Heart right ventricle (tissue), 16 donors: Measurements from ENCODE around the gene THSD4. TPM values are rescaled to one million over a fixed set of nuclear protein-coding genes. Genes with fewer than 3 reads are reported as not detected.

Experiments
- ATAC-seq, 8 donors: fragments of 200-7000 bp; cut with Tn5 transposase; one replicate each; pipeline ENCODE4 v1.9.1; 2020; ENCODE audit warnings: mild to moderate bottlenecking in 8 of 8, moderate library complexity in 8 of 8, moderate number of reproducible peaks in 1 of 8
- DNase-seq, 2 donors: peaks; one replicate each; pipeline ENCODE4 v3.0.0-alpha.2; 2020
- H3K27ac ChIP-seq, 10 donors: fragments of 200-600 bp; sonication (generic) in 2 of 10; one replicate each; pipeline versions ENCODE4 v1.5.0 to v1.8.0; 2020 to 2022; ENCODE audit warnings: mild to moderate bottlenecking in 3 of 10
- H3K27me3 ChIP-seq, 7 donors: fragments of 200-600 bp; one replicate each; pipeline ENCODE4 v1.8.0; 2021 to 2022; ENCODE audit warnings: mild to moderate bottlenecking in 2 of 7
- H3K36me3 ChIP-seq, 9 donors: fragments of 200-600 bp; sonication (generic) in 1 of 9; one replicate each; pipeline versions ENCODE4 v1.5.0 to v1.8.0; 2020 to 2022; ENCODE audit warnings: mild to moderate bottlenecking in 2 of 9
- H3K4me1 ChIP-seq, 9 donors: fragments of 200-600 bp; sonication (generic) in 1 of 9; one replicate each; pipeline versions ENCODE4 v1.5.0 to v1.8.0; 2020 to 2022; ENCODE audit warnings: mild to moderate bottlenecking in 4 of 9
- H3K4me3 ChIP-seq, 10 donors: fragments of 200-600 bp; sonication (generic) in 2 of 10; one replicate each; pipeline versions ENCODE4 v1.5.0 to v1.8.0; 2020 to 2022; ENCODE audit warnings: mild to moderate bottlenecking in 7 of 10, moderate library complexity in 2 of 10
- H3K9me3 ChIP-seq, 11 donors: fragments of 200-600 bp in 10 of 11; sonication (generic) in 2 of 11; one replicate each; pipeline versions ENCODE4 v1.5.0 to v1.8.0; 2013 to 2022; ENCODE audit warnings: mild to moderate bottlenecking in 2 of 11, control low read depth in 1 of 11, moderate library complexity in 1 of 11
- WGBS, 2 donors: extraction: QIAGEN DNeasy Blood & Tissue Kit; methylation state at CpG; one replicate each; pipeline ENCODE4 v1.1.7; 2013; ENCODE audit warnings: inconsistent platforms in 1 of 2; 5-methylcytosine and 5-hydroxymethylcytosine counted together
- intact Hi-C, 10 donors: fragments of 100-400 bp; cut with DNase I; formaldehyde crosslinking; loops; one replicate each; pipeline versions ENCODE4 v1.11.1 to v1.14.2; 2022
- polyA plus RNA-seq, 2 donors: library from polyadenylated mRNA; stranded (reverse); fragments of 200-250 nt; gene quantifications; one replicate each; pipeline ENCODE4 v1.2.3, GENCODE V29; 2013
- total RNA-seq, 10 donors: library from RNA; stranded (reverse); fragmentation: NEBNext Ultra II Directional in 3 of 10; extraction: Animal tissue kit (Norgen Biotek cat#: 25700) in 3 of 10; gene quantifications; one replicate each; pipeline versions ENCODE4 v1.2.1 to v1.2.4, GENCODE V29; 2021 to 2023
- TF ChIP-seq, protein P1 (sequence below), 9 donors: fragments of 200-600 bp; sonication (generic) in 2 of 9; IDR thresholded peaks; one replicate each; pipeline versions ENCODE4 v1.5.0 to v1.8.0; 2021 to 2022; ENCODE audit warnings: antibody characterized with exemption in 9 of 9, mild to moderate bottlenecking in 5 of 9, moderate library complexity in 1 of 9
- donor health status: Arrhythmogenic right ventricular cardiomyopathy.
- donor health status: ischemic (EF 13 %, LVEDD 7.1; RV severe dilation, severe dysfunction).
- donor health status: healthy with polysubstance abuse.
- donor health status: DM: no; HTN: yes; CAD: no.
- donor health status: DM: no; HTN: no; CAD: no.
- donor health status: ischemic (EF 25% LVEDD 6.9; RV normal size, moderate dysfunction).
- donor health status: ischemic (EF 25% LVEDD 5.7; RV mildly dilated, moderate dysfunction).
- donor health status: healthy.
- donor health status: DM: yes; HTN: yes; CAD: no.
- donor health status: Ischemic cardiomyopathy.
- donor health status: ischemic (EF 35%, LVEDD 5.7; RV mildly dilated, moderate dysfunction).
- donor health status: nonischemic (EF 11% LVEDD 7.7; RV severe dilation, severe dysfunction).
- donor health status: DM: yes; HTN: yes; CAD: no.
- donor health status: PGD.
- donor health status: ischemic (EF 29% LVEDD 5.4; RV normal size, mild dysfunction).
- donor health status: nonischemic (EF 23%, LVEDD 6.1; RV moderate dilation, normal function).

THSD4 gene
- total and polyA plus RNA-seq, 12 donors = 20.8 to 212 (median 139) TPM

- Histone ChIP-seq H3K4me3 (no peak overlapping the region), H3K27ac (no peak overlapping the region), H3K36me3 (no peaks in the 10 kb centered on the region), H3K4me1 (peaks cover under 1 to 32% (median 22%) of the 10 kb centered on the region in 9 donors), H3K27me3 (no peaks in the 10 kb centered on the region), H3K9me3 (peaks cover 0 to 3% (median 0%) of the 10 kb centered on the region in 11 donors)
- TF ChIP-seq, protein P1, sequence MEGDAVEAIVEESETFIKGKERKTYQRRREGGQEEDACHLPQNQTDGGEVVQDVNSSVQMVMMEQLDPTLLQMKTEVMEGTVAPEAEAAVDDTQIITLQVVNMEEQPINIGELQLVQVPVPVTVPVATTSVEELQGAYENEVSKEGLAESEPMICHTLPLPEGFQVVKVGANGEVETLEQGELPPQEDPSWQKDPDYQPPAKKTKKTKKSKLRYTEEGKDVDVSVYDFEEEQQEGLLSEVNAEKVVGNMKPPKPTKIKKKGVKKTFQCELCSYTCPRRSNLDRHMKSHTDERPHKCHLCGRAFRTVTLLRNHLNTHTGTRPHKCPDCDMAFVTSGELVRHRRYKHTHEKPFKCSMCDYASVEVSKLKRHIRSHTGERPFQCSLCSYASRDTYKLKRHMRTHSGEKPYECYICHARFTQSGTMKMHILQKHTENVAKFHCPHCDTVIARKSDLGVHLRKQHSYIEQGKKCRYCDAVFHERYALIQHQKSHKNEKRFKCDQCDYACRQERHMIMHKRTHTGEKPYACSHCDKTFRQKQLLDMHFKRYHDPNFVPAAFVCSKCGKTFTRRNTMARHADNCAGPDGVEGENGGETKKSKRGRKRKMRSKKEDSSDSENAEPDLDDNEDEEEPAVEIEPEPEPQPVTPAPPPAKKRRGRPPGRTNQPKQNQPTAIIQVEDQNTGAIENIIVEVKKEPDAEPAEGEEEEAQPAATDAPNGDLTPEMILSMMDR (IDR thresholded peaks at IDR 0.05) = no peak
- intact Hi-C loops = no loop called here
- ATAC-seq (no peak), DNase-seq (no peak)
- 76 to 83% methylated on average over 3 of the region's 3 CpGs for WGBS, 2 donors
Observed at GRCh38 chr15:71701808-71702207, 586.5 kb downstream of the THSD4 start.

DNA sequence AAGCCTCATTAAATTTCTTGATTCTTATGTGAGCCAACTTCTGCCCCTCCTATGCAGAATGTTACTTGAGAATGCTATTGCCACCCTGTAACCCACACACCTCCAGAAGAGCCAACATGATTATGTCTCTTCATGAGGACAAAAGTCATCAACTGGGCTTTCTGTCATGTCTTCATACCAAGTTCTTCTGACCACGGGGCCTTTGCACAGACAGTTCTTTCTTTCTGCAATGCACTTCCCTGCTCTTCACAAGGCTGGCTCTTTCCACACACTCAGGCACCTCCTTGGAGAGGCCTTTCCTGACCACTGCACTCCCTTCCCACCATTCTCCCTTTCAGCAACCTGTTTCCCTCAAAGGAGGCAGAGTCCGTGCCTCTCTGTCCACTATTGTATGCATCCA lies 587.2 kb downstream of the THSD4 start:
- TF ChIP-seq, protein P1 (IDR thresholded peaks at IDR 0.05) = no peak
- 96 to 98% methylated on average over 2 of the region's 2 CpGs for WGBS, 2 donors

GRCh38 chr15:71705151-71705550 lies 589.9 kb downstream of the THSD4 start:
- H3K4me3 ChIP-seq = no peak overlapping the region
- H3K27ac ChIP-seq = peak overlapping the region in 1 of 10 donors; percentile 86
- WGBS, 2 donors = 71 to 72% methylated on average over 6 of the region's 6 CpGs
- intact Hi-C loops = no loop called here
- DNase-seq = no peak
- H3K4me1 ChIP-seq = peaks cover 10 to 55% (median 43%) of the 10 kb centered on the region in 9 donors
- TF ChIP-seq, protein P1 (IDR thresholded peaks at IDR 0.05) = no peak
- ATAC-seq = no peak
- no peaks in the 10 kb centered on the region for H3K27me3 ChIP-seq
- no peaks in the 10 kb centered on the region for H3K9me3 ChIP-seq
- H3K36me3 ChIP-seq = no peaks in the 10 kb centered on the region

More for the DNA sequence above, 587.2 kb downstream of the THSD4 start:
- Histone ChIP-seq H3K9me3 (peaks cover 0 to 3% (median 0%) of the 10 kb centered on the region in 11 donors), H3K36me3 (no peaks in the 10 kb centered on the region), H3K27me3 (no peaks in the 10 kb centered on the region), H3K4me3 (no peak overlapping the region), H3K4me1 (peaks cover 5 to 38% (median 29%) of the 10 kb centered on the region in 9 donors), H3K27ac (no peak overlapping the region)
- DNase-seq (no peak), ATAC-seq (no peak)
- intact Hi-C loops = no loop called here

- intact Hi-C loops = no loop called here
- TF ChIP-seq, protein P1 (IDR thresholded peaks at IDR 0.05) = no peak
- no peaks in the 10 kb centered on the region for H3K9me3 ChIP-seq
- H3K4me1 ChIP-seq = peaks cover 10 to 63% (median 43%) of the 10 kb centered on the region in 9 donors
- peak overlapping the region in 9 of 10 donors; percentile 22 to 86 (median 52) for H3K27ac ChIP-seq
- no peak overlapping the region for H3K4me3 ChIP-seq
- DNase-seq (no peak), ATAC-seq (peak in 5 of 8 donors; percentile 2 to 29 (median 4))
- no peaks in the 10 kb centered on the region for H3K36me3 ChIP-seq
- WGBS, 2 donors = 56 to 57% methylated on average over 9 of the region's 9 CpGs
- no peaks in the 10 kb centered on the region for H3K27me3 ChIP-seq
Observed at GRCh38 chr15:71706461-71707229, 591.4 kb downstream of the THSD4 start.
